K562 (cell line): ENCODE results near the gene KRTAP10-8. TPM values are rescaled to one million over a fixed set of nuclear protein-coding genes. Genes with fewer than 3 reads are reported as not detected.

Source experiments
- CBFA2T3 ChIP-seq: fragments of 450-650 bp; IDR thresholded peaks from 2 replicates; pipeline ENCODE4 v1.6.1; 2017
- EP300 ChIP-seq: IDR thresholded peaks from 2 replicates; pipeline ENCODE4 v1.6.1; 2012; ENCODE audit warnings: low read length, improper control_type of control experiment
- MEF2D ChIP-seq: conservative IDR thresholded peaks from 2 replicates; pipeline ENCODE4 v1.6.1; 2016; ENCODE audit warnings: low read depth, missing genetic modification characterization, missing compliant biosample characterization
- MTA2 ChIP-seq: fragments of 450-650 bp; IDR thresholded peaks from 2 replicates; pipeline ENCODE4 v1.6.1; 2016; ENCODE audit warnings: low read depth
- PML ChIP-seq: IDR thresholded peaks from 2 replicates; pipeline ENCODE4 v1.6.1; 2012; ENCODE audit warnings: low read length, inconsistent platforms
- RNF2 ChIP-seq: sonication (generic); IDR thresholded peaks from 2 replicates; pipeline ENCODE4 v1.6.1; 2016
- SMARCC2 ChIP-seq: fragments of 450-650 bp; IDR thresholded peaks from 2 replicates; pipeline ENCODE4 v1.6.1; 2017; ENCODE audit warnings: antibody characterized with exemption, moderate library complexity, mild to moderate bottlenecking, low read depth
- TARDBP ChIP-seq: fragments of 450-650 bp; IDR thresholded peaks from 2 replicates; pipeline ENCODE4 v1.6.1; 2016
- TBL1XR1 ChIP-seq, 2 experiments: IDR thresholded peaks; 2 replicates each; pipeline ENCODE4 v1.6.1; 2012; ENCODE audit warnings: improper control_type of control experiment in 2 of 2, low read length in 2 of 2, mild to moderate bottlenecking in 1 of 2
- ZEB2 ChIP-seq: fragments of 450-650 bp; IDR thresholded peaks from 2 replicates; pipeline ENCODE4 v1.6.1; 2016
- ZNF212 ChIP-seq: fragments of 450-650 bp; formaldehyde crosslinking; IDR thresholded peaks from 2 replicates; pipeline ENCODE4 v1.4.0; 2020; ENCODE audit warnings: mild to moderate bottlenecking
- ZNF311 ChIP-seq: fragments of 250-450 bp; sonication (Bioruptor Pico); IDR thresholded peaks from 2 replicates; pipeline ENCODE4 v1.4.0; 2020; ENCODE audit warnings: mild to moderate bottlenecking, moderate library complexity
- polyA plus RNA-seq, 8 experiments: library from polyadenylated mRNA; depleted of rRNA in 4 of 8; stranded (reverse) in 5 of 8; unstranded in 3 of 8; fragments of >200 nt; fragmentation: Nextera tagmentation in 2 of 8; fragmentation: Illumina TruSeq in 1 of 8; extraction: Ambion mirVana in 2 of 8; extraction: Trizol in 1 of 8; gene quantifications; 2 replicates each; pipeline versions ENCODE4 v1.2.1 to v1.2.3, GENCODE V29; 2011 to 2014; ENCODE audit warnings: inconsistent platforms in 1 of 8, missing spikeins in 1 of 8
- total RNA-seq, 7 experiments: library from RNA; depleted of rRNA in 6 of 7; stranded (reverse); fragments of >200 nt in 6 of 7; fragmentation: Illumina TruSeq in 2 of 7; extraction: Trizol in 2 of 7; gene quantifications; 2 replicates each; pipeline versions ENCODE4 v1.2.1 to v1.2.3, GENCODE V29; 2011 to 2021; ENCODE audit warnings: low replicate concordance in 1 of 7
- TF ChIP-seq, protein P1 (sequence below): fragments of 450-650 bp; conservative IDR thresholded peaks from 2 replicates; pipeline ENCODE4 v1.6.1; 2016; ENCODE audit warnings: missing genetic modification characterization, low read depth, mild to moderate bottlenecking, control low read depth, missing compliant biosample characterization
- TF ChIP-seq, protein P2 (sequence below): fragments of 450-650 bp; IDR thresholded peaks from 2 replicates; pipeline ENCODE4 v1.6.1; 2014; ENCODE audit warnings: low read depth, mild to moderate bottlenecking, moderate library complexity, borderline replicate concordance
- TF ChIP-seq, protein P3 (sequence below): fragments of 250-450 bp; sonication (Bioruptor Pico); IDR thresholded peaks from 2 replicates; pipeline ENCODE4 v1.8.0; 2022; ENCODE audit warnings: moderate library complexity, mild to moderate bottlenecking, inconsistent platforms
- TF ChIP-seq, protein P4 (sequence below): fragments of 450-650 bp; IDR thresholded peaks from one replicate; pipeline ENCODE4 v1.6.1; 2018; ENCODE audit warnings: mild to moderate bottlenecking, moderate library complexity; ENCODE audit not compliant: partially characterized antibody
- TF ChIP-seq, protein P5 (sequence below): sonication (generic); formaldehyde crosslinking; IDR thresholded peaks from 2 replicates; pipeline ENCODE4 v1.8.0; 2023; ENCODE audit warnings: missing genetic modification reagents, mild to moderate bottlenecking, borderline replicate concordance

KRTAP10-8 gene
- total and polyA plus RNA-seq, 9 of the 15 experiments (the other 6 are each of a cell fraction or from before 2014, with no cell fraction given), result not detected

DNA sequence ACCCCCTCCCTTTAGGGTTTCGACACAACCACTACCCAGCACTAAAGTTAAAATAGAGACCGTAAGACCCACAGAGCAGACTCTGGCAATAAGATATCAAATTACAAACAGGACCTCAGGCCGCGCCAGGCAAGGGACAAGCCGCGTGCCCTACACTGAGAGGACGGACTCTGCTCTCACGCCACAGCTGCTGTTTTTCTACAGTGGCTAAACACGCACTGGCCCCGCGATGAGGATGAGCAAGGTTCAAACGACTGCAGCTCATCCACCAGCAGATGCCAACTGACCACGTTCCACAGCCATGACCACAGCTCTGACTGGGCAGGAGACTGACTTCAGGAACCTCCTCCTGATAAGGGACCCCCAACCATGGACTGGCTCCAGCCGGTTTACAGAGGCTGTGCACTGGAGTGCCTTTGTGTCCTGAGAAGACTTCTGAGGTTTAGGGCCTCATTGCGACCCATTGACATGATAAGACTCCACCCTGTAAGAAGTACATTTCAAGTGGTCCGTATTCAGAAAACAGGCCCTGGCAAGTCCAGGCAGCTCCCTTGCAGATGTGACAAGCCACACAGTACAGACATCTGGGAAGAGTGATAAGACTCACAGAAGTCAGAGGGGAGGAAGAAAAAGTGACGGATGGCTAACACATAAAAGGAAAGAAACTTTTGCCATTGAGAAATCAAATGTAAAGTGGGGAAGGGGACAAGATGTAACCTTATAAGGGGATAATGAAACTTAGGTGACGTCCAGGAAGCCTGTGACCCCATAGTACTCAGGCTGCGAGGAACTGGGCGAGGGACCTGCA, 18.1 kb upstream of the KRTAP10-8 start (continued):
- TF ChIP-seq, protein P1, sequence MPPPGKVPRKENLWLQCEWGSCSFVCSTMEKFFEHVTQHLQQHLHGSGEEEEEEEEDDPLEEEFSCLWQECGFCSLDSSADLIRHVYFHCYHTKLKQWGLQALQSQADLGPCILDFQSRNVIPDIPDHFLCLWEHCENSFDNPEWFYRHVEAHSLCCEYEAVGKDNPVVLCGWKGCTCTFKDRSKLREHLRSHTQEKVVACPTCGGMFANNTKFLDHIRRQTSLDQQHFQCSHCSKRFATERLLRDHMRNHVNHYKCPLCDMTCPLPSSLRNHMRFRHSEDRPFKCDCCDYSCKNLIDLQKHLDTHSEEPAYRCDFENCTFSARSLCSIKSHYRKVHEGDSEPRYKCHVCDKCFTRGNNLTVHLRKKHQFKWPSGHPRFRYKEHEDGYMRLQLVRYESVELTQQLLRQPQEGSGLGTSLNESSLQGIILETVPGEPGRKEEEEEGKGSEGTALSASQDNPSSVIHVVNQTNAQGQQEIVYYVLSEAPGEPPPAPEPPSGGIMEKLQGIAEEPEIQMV (tag), result peak; percentile 65
- TF ChIP-seq, protein P2, sequence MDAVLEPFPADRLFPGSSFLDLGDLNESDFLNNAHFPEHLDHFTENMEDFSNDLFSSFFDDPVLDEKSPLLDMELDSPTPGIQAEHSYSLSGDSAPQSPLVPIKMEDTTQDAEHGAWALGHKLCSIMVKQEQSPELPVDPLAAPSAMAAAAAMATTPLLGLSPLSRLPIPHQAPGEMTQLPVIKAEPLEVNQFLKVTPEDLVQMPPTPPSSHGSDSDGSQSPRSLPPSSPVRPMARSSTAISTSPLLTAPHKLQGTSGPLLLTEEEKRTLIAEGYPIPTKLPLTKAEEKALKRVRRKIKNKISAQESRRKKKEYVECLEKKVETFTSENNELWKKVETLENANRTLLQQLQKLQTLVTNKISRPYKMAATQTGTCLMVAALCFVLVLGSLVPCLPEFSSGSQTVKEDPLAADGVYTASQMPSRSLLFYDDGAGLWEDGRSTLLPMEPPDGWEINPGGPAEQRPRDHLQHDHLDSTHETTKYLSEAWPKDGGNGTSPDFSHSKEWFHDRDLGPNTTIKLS, result peak; percentile 60; the same call in 1 of the 2 replicates
- TF ChIP-seq TARDBP, result peak; percentile 79; the same call in 1 of the 2 replicates
- TF ChIP-seq SMARCC2, result peak; percentile 87
- peak; percentile 90 for TF ChIP-seq EP300
- TF ChIP-seq PML, result peak; percentile 74; the same call in 1 of the 2 replicates
- TF ChIP-seq, protein P3, sequence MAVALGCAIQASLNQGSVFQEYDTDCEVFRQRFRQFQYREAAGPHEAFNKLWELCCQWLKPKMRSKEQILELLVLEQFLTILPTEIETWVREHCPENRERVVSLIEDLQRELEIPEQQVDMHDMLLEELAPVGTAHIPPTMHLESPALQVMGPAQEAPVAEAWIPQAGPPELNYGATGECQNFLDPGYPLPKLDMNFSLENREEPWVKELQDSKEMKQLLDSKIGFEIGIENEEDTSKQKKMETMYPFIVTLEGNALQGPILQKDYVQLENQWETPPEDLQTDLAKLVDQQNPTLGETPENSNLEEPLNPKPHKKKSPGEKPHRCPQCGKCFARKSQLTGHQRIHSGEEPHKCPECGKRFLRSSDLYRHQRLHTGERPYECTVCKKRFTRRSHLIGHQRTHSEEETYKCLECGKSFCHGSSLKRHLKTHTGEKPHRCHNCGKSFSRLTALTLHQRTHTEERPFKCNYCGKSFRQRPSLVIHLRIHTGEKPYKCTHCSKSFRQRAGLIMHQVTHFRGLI (CRISPR knock-in tag), result no peak
- no peak for TF ChIP-seq ZNF212
- TF ChIP-seq, protein P4, sequence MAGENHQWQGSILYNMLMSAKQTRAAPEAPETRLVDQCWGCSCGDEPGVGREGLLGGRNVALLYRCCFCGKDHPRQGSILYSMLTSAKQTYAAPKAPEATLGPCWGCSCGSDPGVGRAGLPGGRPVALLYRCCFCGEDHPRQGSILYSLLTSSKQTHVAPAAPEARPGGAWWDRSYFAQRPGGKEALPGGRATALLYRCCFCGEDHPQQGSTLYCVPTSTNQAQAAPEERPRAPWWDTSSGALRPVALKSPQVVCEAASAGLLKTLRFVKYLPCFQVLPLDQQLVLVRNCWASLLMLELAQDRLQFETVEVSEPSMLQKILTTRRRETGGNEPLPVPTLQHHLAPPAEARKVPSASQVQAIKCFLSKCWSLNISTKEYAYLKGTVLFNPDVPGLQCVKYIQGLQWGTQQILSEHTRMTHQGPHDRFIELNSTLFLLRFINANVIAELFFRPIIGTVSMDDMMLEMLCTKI, result no peak
- TF ChIP-seq ZEB2, result peak; percentile 45; the same call in 1 of the 2 replicates
- TF ChIP-seq ZNF311 (CRISPR knock-in tag), result no peak
- TF ChIP-seq RNF2, result peak; percentile 40; the same call in 1 of the 2 replicates
- peak; percentile 79 for TF ChIP-seq MEF2D (tag)
- TF ChIP-seq, protein P5, sequence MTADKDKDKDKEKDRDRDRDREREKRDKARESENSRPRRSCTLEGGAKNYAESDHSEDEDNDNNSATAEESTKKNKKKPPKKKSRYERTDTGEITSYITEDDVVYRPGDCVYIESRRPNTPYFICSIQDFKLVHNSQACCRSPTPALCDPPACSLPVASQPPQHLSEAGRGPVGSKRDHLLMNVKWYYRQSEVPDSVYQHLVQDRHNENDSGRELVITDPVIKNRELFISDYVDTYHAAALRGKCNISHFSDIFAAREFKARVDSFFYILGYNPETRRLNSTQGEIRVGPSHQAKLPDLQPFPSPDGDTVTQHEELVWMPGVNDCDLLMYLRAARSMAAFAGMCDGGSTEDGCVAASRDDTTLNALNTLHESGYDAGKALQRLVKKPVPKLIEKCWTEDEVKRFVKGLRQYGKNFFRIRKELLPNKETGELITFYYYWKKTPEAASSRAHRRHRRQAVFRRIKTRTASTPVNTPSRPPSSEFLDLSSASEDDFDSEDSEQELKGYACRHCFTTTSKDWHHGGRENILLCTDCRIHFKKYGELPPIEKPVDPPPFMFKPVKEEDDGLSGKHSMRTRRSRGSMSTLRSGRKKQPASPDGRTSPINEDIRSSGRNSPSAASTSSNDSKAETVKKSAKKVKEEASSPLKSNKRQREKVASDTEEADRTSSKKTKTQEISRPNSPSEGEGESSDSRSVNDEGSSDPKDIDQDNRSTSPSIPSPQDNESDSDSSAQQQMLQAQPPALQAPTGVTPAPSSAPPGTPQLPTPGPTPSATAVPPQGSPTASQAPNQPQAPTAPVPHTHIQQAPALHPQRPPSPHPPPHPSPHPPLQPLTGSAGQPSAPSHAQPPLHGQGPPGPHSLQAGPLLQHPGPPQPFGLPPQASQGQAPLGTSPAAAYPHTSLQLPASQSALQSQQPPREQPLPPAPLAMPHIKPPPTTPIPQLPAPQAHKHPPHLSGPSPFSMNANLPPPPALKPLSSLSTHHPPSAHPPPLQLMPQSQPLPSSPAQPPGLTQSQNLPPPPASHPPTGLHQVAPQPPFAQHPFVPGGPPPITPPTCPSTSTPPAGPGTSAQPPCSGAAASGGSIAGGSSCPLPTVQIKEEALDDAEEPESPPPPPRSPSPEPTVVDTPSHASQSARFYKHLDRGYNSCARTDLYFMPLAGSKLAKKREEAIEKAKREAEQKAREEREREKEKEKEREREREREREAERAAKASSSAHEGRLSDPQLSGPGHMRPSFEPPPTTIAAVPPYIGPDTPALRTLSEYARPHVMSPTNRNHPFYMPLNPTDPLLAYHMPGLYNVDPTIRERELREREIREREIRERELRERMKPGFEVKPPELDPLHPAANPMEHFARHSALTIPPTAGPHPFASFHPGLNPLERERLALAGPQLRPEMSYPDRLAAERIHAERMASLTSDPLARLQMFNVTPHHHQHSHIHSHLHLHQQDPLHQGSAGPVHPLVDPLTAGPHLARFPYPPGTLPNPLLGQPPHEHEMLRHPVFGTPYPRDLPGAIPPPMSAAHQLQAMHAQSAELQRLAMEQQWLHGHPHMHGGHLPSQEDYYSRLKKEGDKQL (CRISPR knock-in tag), result 0 out of 2 replicates have a peak, but pooled peaks have one; percentile 22
- peak; percentile 92 for TF ChIP-seq MTA2
- TF ChIP-seq CBFA2T3, result peak; percentile 97
- peak in 1 of 2 experiments; percentile 79; a peak in 3 of 4 replicates for TF ChIP-seq TBL1XR1 (IDR thresholded peaks at IDR 0.05; ENCODE audit: low read length in 2 of 2)
